K562 (cell line): ENCODE results near the gene ZSWIM1. TPM values are rescaled to one million over a fixed set of nuclear protein-coding genes. Genes with fewer than 3 reads are reported as not detected.

Source experiments
- ATAC-seq: fragments of 200-7000 bp; cut with Tn5 transposase; 3 replicates; pipeline ENCODE4 v1.9.1; 2020; ENCODE audit warnings: moderate library complexity
- BruUV-seq: library from RNA; stranded (reverse); fragments of 400-500 nt; replicated peaks from 2 replicates; lab custom pipeline; 2021; lab: Mats Ljungman, UMichigan
- CTCF ChIA-PET: fragments of 300-600 bp; formaldehyde crosslinking; extraction: SDS; loops from one replicate; lab custom pipeline; 2021; ENCODE audit warnings: low intra/inter-chr PET ratio; lab: Yijun Ruan, JAX
- POLR2A ChIA-PET: fragments of 300-600, 350-650 bp; sonication (Branson Sonifier 250); formaldehyde crosslinking; extraction: SDS; loops from one replicate; lab custom pipeline; 2021; ENCODE audit warnings: antibody characterized with exemption, inconsistent platforms; lab: Yijun Ruan, JAX
- DNase-seq, 4 experiments: peaks; one replicate each; pipeline versions ENCODE4 v3.0.0 to v3.0.0-alpha.2; 2011 to 2018; ENCODE audit warnings: low spot score in 3 of 4, mixed read lengths in 3 of 4; ENCODE audit errors: extremely low read depth in 1 of 4
- FAIRE-seq: peaks from 2 replicates; lab custom pipeline; 2011; peaks lifted over from hg19 to GRCh38; lab: Jason Lieb, UNC
- H2AFZ ChIP-seq: 2 replicates; pipeline ENCODE4 v1.6.0; 2011; ENCODE audit warnings: low read depth, low read length, control low read depth, inconsistent platforms
- H3K27ac ChIP-seq: fragments of 200-600 bp; 3 replicates; pipeline ENCODE4 v1.8.0; 2011; ENCODE audit warnings: low read depth, mild to moderate bottlenecking, control low read depth, inconsistent platforms, low read length, moderate library complexity, mixed read lengths; ENCODE audit errors: extremely low read depth
- H3K27me3 ChIP-seq, 2 experiments: fragments of 300-600 bp in 1 of 2; 2 replicates in 1 of 2; 3 replicates in 1 of 2; pipeline versions ENCODE4 v1.6.0 to v1.8.0; 2011; ENCODE audit warnings: inconsistent platforms in 2 of 2, low read length in 2 of 2, mild to moderate bottlenecking in 1 of 2, mixed read lengths in 1 of 2, moderate library complexity in 1 of 2; ENCODE audit not compliant: control insufficient read depth in 2 of 2, insufficient read depth in 2 of 2
- H3K36me3 ChIP-seq: fragments of 300-600 bp; 3 replicates; pipeline ENCODE4 v1.8.0; 2011; ENCODE audit warnings: mild to moderate bottlenecking, low read length, inconsistent platforms; ENCODE audit not compliant: control insufficient read depth, insufficient read depth
- H3K4me1 ChIP-seq, 2 experiments: fragments of 200-600 bp in 1 of 2; replicated peaks in 1 of 2; 2 replicates in 1 of 2; 3 replicates in 1 of 2; pipeline versions ENCODE4 v1.5.1 to v1.8.0; 2011; ENCODE audit warnings: inconsistent platforms in 2 of 2, low read length in 2 of 2, mild to moderate bottlenecking in 1 of 2, mixed read lengths in 1 of 2, moderate library complexity in 1 of 2; ENCODE audit not compliant: control insufficient read depth in 2 of 2, insufficient read depth in 2 of 2
- H3K4me2 ChIP-seq: 2 replicates; pipeline ENCODE4 v1.6.1; 2011; ENCODE audit warnings: low read length, control low read depth, inconsistent platforms, mixed read lengths; ENCODE audit not compliant: insufficient read depth
- H3K4me3 ChIP-seq: fragments of 200-600 bp; sonication (generic), shearing (Covaris generic); 2 replicates; pipeline ENCODE4 v1.5.1; 2016; ENCODE audit warnings: control low read depth, inconsistent platforms
- H3K79me2 ChIP-seq: fragments of 200-600 bp; 3 replicates; pipeline ENCODE4 v1.8.0; 2011; ENCODE audit warnings: low read length, inconsistent platforms; ENCODE audit not compliant: control insufficient read depth, insufficient read depth
- H3K9ac ChIP-seq, 2 experiments: 2 replicates each; pipeline versions ENCODE4 v1.6.0 to v1.6.1; 2011; ENCODE audit warnings: low read depth in 2 of 2, low read length in 2 of 2, control low read depth in 1 of 2, inconsistent platforms in 1 of 2, mild to moderate bottlenecking in 1 of 2, mixed read lengths in 1 of 2; ENCODE audit not compliant: insufficient read depth in 1 of 2
- H3K9me1 ChIP-seq: one replicate; pipeline ENCODE4 v1.6.0; 2011; ENCODE audit warnings: inconsistent platforms, mild to moderate bottlenecking, low read length, moderate library complexity; ENCODE audit not compliant: control insufficient read depth, insufficient read depth
- H3K9me3 ChIP-seq: replicated peaks from 2 replicates; pipeline ENCODE4 v1.5.1; 2011; ENCODE audit warnings: low read depth, low read length, inconsistent platforms; ENCODE audit not compliant: control insufficient read depth, insufficient read depth
- H4K20me1 ChIP-seq: replicated peaks from 2 replicates; pipeline ENCODE4 v1.6.1; 2011; ENCODE audit warnings: low read length, inconsistent platforms, mixed read lengths; ENCODE audit not compliant: control insufficient read depth, insufficient read depth
- C11orf30 ChIP-seq: fragments of 450-650 bp; IDR thresholded peaks from 2 replicates; pipeline ENCODE4 v1.6.1; 2016; ENCODE audit warnings: low read depth, mild to moderate bottlenecking
- CBX8 ChIP-seq: fragments of 200-600 bp; sonication (generic); IDR thresholded peaks from 2 replicates; pipeline ENCODE4 v1.6.1; 2012; ENCODE audit warnings: borderline replicate concordance, mixed run types, low read depth, mild to moderate bottlenecking, moderate library complexity, mixed read lengths, low read length, control low read depth, inconsistent platforms; ENCODE audit not compliant: poor library complexity, severe bottlenecking; ENCODE audit errors: extremely low read depth
- CC2D1A ChIP-seq: fragments of 450-650 bp; IDR thresholded peaks from 2 replicates; pipeline ENCODE4 v1.6.1; 2017; ENCODE audit warnings: mild to moderate bottlenecking
- HDAC1 ChIP-seq, 2 experiments: fragments of 450-650 bp; IDR thresholded peaks; 2 replicates each; pipeline ENCODE4 v1.6.1; 2016 to 2017; ENCODE audit warnings: inconsistent platforms in 1 of 2, mild to moderate bottlenecking in 1 of 2, moderate library complexity in 1 of 2
- JUN ChIP-seq, 2 experiments: sonication (generic) in 1 of 2; formaldehyde crosslinking in 1 of 2; IDR thresholded peaks; 2 replicates each; pipeline versions ENCODE4 v1.6.1 to v1.8.0; 2012 to 2022; ENCODE audit warnings: borderline replicate concordance in 2 of 2, mild to moderate bottlenecking in 2 of 2, improper control_type of control experiment in 1 of 2, low read depth in 1 of 2, low read length in 1 of 2, missing genetic modification reagents in 1 of 2
- LEF1 ChIP-seq: fragments of 450-650 bp; IDR thresholded peaks from 2 replicates; pipeline ENCODE4 v1.6.1; 2016; ENCODE audit warnings: mild to moderate bottlenecking
- MNT ChIP-seq, 2 experiments: fragments of 450-650 bp; conservative IDR thresholded peaks; 2 replicates each; pipeline ENCODE4 v1.6.1; 2017; ENCODE audit warnings: mild to moderate bottlenecking in 2 of 2, moderate library complexity in 2 of 2
- MTA2 ChIP-seq: fragments of 450-650 bp; IDR thresholded peaks from 2 replicates; pipeline ENCODE4 v1.6.1; 2016; ENCODE audit warnings: low read depth
- NFE2 ChIP-seq: IDR thresholded peaks from 2 replicates; pipeline ENCODE4 v1.6.1; 2014; ENCODE audit warnings: antibody characterized with exemption, low read depth
- RCOR1 ChIP-seq, 2 experiments: IDR thresholded peaks; 2 replicates each; pipeline ENCODE4 v1.6.1; 2012; ENCODE audit warnings: low read depth in 2 of 2, low read length in 2 of 2, borderline replicate concordance in 1 of 2, improper control_type of control experiment in 1 of 2
- SMARCA4 ChIP-seq: fragments of 450-650 bp; IDR thresholded peaks from 2 replicates; pipeline ENCODE4 v1.6.1; 2016
- ZNF592 ChIP-seq: fragments of 450-650 bp; IDR thresholded peaks from 2 replicates; pipeline ENCODE4 v1.6.1; 2017; ENCODE audit warnings: antibody characterized with exemption, mild to moderate bottlenecking
- WGBS: fragments of 100-300 bp; shearing (Covaris generic); methylation state at CpG from one replicate; pipeline ENCODE4 v1.1.6; 2016; ENCODE audit warnings: low coverage, mixed read lengths; ENCODE audit not compliant: insufficient coverage; ENCODE audit errors: missing lambda C conversion rate; 5-methylcytosine and 5-hydroxymethylcytosine counted together
- in situ Hi-C: fragments of 300-500 bp; cut with MboI; formaldehyde crosslinking; loops from 4 replicates; pipeline ENCODE4 v1.15.0; 2018; ENCODE audit warnings: inconsistent platforms, mixed read lengths
- intact Hi-C: fragments of 100-400 bp; cut with micrococcal nuclease; formaldehyde crosslinking; loops from 2 replicates; pipeline ENCODE4 v1.14.2; 2022
- polyA plus RNA-seq, 8 experiments: library from polyadenylated mRNA; depleted of rRNA in 4 of 8; stranded (reverse) in 5 of 8; unstranded in 3 of 8; fragments of >200 nt; fragmentation: Nextera tagmentation in 2 of 8; fragmentation: Illumina TruSeq in 1 of 8; extraction: Ambion mirVana in 2 of 8; extraction: Trizol in 1 of 8; gene quantifications; 2 replicates each; pipeline versions ENCODE4 v1.2.1 to v1.2.3, GENCODE V29; 2011 to 2014; ENCODE audit warnings: inconsistent platforms in 1 of 8, missing spikeins in 1 of 8
- total RNA-seq, 7 experiments: library from RNA; depleted of rRNA in 6 of 7; stranded (reverse); fragments of >200 nt in 6 of 7; fragmentation: Illumina TruSeq in 2 of 7; extraction: Trizol in 2 of 7; gene quantifications; 2 replicates each; pipeline versions ENCODE4 v1.2.1 to v1.2.3, GENCODE V29; 2011 to 2021; ENCODE audit warnings: low replicate concordance in 1 of 7
- TF ChIP-seq, protein P1 (sequence below): sonication (generic); formaldehyde crosslinking; IDR thresholded peaks from 2 replicates; pipeline ENCODE4 v1.8.0; 2022; ENCODE audit warnings: missing genetic modification reagents, mild to moderate bottlenecking, moderate library complexity, borderline replicate concordance

ZSWIM1 gene
- total and polyA plus RNA-seq, 9 of the 15 experiments (the other 6 are each of a cell fraction or from before 2014, with no cell fraction given): 2.5 to 15.6 (median 9.5) TPM

DNA sequence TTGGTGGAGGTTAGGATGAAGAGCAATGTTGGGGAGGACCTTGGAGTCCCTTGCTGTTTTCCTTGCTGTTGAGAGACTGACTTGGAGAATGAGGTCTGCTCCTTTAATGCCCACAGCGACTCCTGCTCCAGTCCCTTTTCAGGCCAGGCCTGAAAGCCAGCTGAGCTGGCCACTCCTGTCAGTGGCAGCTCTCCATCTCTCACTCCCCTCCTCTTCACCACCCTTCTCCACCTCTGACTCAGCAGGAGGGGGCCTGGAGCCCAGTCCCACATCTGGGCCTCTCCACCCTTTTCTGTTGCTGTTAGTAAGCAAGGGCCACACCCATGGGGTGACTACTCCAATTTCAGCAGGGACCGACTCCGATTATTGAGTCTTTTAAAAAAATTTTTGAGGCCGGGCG lies 45.2 kb upstream of the ZSWIM1 start:
- intact Hi-C loops: loop anchor here (10.0 kb wide), 1 partner anchor 49 kb away; the partner anchor contains the start of genes SPATA25 and ZSWIM1
- in situ Hi-C loops: no loop called here
- WGBS: 11% methylated on average over 5 of the region's 5 CpGs
- ChIA-PET CTCF (no interaction called here), POLR2A (no interaction called here)
- no peaks in the 10 kb centered on the region for H3K36me3 ChIP-seq
- ATAC-seq (peak; percentile 77), FAIRE-seq (peak; percentile 76), DNase-seq (peak; percentile 82 to 84 (median 84))
- no peak overlapping the region for H3K4me3 ChIP-seq
- H3K9ac ChIP-seq: 0 out of 4 replicates have a peak overlapping the region, but pooled peaks of 1 of the 2 experiments have one; percentile 2
- no peaks in the 10 kb centered on the region for H3K9me3 ChIP-seq
- no peaks in the 10 kb centered on the region for H3K79me2 ChIP-seq
- no peaks in the 10 kb centered on the region for H4K20me1 ChIP-seq
- BruUV-seq: no TSS peak
- H3K4me1 ChIP-seq: peaks cover 32 to 39% of the 10 kb centered on the region in 2 experiments
- no peaks in the 10 kb centered on the region for H3K9me1 ChIP-seq
- H3K4me2 ChIP-seq: peak overlapping the region; percentile 60
- peak overlapping the region; percentile 25; the same call in 1 of the 3 replicates for H3K27ac ChIP-seq
- H2AFZ ChIP-seq: no peak overlapping the region
- H3K27me3 ChIP-seq: no peaks in the 10 kb centered on the region
- TF ChIP-seq C11orf30: peak; percentile 75
- 0 out of 2 replicates have a peak, but pooled peaks have one; percentile 20 for TF ChIP-seq ZNF592
- peak in 1 of 2 experiments; percentile 49; a peak in 1 of 4 replicates for TF ChIP-seq HDAC1 (IDR thresholded peaks at IDR 0.05)
- TF ChIP-seq JUN (IDR thresholded peaks at IDR 0.05; ENCODE audit: borderline replicate concordance, low read depth, low read length): 0 out of 2 replicates have a peak, but pooled peaks have one; percentile 13
- no peak for TF ChIP-seq JUN (CRISPR knock-in tag; IDR thresholded peaks at IDR 0.05; ENCODE audit: borderline replicate concordance)
- peak; percentile 51; the same call in 1 of the 2 replicates for TF ChIP-seq SMARCA4
- peak; percentile 67; the same call in 1 of the 2 replicates for TF ChIP-seq NFE2
- TF ChIP-seq MNT (conservative IDR thresholded peaks at IDR 0.05): peak in 1 of 2 experiments; percentile 48; a peak in 1 of 4 replicates
- TF ChIP-seq RCOR1 (IDR thresholded peaks at IDR 0.05; ENCODE audit: borderline replicate concordance in 1 of 2, low read depth in 2 of 2, low read length in 2 of 2): peak in 1 of 2 experiments; percentile 68; a peak in 1 of 4 replicates
- TF ChIP-seq, protein P1, sequence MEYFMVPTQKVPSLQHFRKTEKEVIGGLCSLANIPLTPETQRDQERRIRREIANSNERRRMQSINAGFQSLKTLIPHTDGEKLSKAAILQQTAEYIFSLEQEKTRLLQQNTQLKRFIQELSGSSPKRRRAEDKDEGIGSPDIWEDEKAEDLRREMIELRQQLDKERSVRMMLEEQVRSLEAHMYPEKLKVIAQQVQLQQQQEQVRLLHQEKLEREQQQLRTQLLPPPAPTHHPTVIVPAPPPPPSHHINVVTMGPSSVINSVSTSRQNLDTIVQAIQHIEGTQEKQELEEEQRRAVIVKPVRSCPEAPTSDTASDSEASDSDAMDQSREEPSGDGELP: peak; percentile 40; the same call in 1 of the 2 replicates
- TF ChIP-seq CBX8: no peak
- 0 out of 2 replicates have a peak, but pooled peaks have one; percentile 21 for TF ChIP-seq MTA2
- no peak for TF ChIP-seq CC2D1A
- TF ChIP-seq LEF1: 0 out of 2 replicates have a peak, but pooled peaks have one; percentile 29
